8988T (cell line): ENCODE results near the gene NEUROD1.

ENCODE experiments used
- DNase-seq: peaks from one replicate; pipeline ENCODE4 v3.0.0; 2011

NEUROD1 gene

DNA sequence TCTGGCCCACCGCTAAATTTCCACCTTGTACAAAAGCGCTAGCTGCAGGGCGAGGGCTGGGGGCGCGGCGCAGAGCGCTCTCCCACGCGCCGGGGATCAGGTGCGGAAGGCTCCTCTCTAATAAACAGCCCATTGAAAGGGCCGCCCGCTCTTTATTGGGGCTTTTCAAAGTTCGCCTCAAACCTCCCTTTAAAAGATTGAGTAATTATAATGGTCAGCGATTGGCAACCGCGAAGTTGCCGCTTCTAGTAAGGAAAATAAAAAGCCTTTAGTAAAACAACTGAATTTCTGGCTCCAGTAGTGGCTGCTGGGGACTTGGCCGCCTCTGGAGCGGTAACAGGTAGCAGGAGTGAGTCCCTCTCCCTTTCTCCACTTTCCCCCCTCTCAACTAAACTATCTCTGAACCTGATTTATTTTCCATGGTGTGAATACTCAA is 755 bp downstream of the NEUROD1 start:
- DNase-seq: no peak

DNA sequence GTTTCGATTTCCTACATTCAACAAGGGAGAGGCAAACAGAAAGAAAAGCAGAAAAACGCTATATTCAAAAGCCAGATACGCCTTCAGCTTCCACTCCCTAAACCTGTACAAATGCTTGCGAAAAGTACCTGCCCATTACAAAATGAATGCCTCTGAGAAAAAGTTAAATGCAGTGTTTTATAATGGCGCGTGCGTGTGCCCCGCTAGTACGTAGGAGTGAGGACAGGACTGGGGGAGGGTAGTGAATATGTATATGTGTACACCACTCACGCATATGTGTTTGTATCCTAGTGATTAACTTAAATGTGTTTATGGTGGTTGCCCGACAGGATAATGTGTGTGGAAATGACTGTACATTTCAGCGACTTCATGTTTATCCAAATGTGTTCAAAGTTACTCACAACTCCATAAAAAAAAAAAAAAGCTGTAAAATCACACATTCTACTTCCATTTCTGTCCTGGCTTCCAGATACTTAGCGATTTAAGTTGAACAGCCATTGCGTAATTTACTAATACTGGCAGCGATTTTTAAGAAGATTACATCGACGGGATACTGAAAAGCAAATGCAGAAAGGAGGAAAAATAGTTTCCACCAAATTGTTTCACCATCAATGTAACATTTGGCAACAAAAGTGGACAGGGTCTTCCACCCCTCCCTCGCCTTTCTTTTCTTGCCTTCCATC is 1.3 kb downstream of the NEUROD1 start:
- DNase-seq: no peak

DNA sequence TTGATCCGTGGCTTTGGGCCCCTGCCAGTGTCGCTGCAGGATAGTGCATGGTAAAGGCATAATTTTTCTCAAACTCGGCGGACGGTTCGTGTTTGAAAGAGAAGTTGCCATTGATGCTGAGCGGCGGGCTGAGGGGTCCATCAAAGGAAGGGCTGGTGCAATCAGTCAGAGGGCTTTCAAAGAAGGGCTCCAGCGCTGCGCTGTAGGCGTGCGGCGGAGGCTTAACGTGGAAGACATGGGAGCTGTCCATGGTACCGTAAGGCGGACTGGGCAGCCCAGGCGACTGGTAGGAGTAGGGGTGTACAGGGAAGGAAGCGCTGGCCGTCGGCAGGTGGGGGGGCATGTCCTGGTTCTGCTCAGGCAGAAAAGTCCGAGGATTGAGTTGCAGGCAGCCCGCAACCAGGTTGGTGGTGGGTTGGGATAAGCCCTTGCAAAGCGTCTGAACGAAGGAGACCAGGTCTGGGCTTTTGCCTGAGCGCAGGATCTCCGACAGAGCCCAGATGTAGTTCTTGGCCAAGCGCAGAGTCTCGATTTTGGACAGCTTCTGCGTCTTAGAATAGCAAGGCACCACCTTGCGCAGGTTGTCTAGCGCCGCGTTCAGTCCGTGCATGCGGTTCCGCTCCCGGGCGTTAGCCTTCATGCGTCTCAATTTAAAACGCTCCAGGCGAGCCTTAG is 2.3 kb downstream of the NEUROD1 start:
- DNase-seq: no peak

DNA sequence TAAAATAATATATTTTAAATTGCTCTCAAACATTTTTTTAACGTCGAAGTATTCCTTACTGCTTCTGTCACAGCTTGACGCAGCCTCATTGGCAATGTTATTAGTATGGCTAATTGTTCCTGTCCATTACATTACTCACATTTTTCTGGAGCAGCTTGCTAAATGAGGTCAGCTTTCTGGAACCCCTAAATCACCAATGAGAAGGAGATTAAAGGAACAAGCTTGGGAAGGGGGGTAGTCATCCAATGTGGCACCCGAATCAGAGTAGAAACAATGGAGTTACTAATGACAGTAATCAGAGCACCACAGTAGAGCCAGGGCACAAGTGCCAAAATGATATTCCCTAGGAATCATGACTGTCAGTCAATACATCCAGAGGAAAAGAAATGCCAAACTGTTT is 5.1 kb downstream of the NEUROD1 start:
- DNase-seq: no peak

DNA sequence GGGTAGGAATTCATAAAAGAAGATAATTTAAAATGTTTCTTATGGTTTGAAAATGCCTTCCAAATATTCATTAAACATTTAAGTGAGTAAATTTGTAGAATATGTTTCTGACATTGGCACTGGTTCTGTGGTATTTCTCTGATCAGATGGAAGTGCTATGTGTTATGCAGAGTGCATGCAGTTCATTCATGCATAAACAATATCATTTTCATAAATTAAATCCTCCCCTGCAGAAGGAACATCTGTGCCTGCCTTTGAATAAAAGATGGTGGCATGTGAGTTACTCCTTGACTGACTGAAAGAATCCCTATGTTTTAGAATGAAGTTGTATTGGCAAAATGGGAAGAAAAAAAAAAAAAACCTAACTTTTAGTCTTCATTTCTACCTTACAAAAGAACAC is 5.9 kb downstream of the NEUROD1 start:
- DNase-seq: no peak

DNA sequence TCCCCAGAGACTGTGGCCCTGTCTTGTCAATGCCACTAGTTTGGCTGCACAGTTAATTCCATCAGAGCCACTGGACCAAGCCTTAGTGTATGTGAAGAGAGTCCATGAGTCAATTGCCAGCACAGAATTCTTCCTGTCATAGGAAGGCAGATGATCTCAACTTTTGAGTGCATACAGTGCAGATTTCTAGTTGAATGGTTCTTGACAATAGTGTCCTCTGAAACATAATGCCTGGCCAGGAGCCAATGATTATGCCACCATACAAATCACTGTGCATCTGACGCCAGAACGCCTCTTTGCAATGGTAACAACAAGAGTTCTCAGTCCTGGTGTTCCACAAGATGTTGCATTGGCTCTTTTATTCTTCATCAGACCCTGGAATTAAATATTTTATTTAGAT is 7.1 kb downstream of the NEUROD1 start:
- no peak for DNase-seq

DNA sequence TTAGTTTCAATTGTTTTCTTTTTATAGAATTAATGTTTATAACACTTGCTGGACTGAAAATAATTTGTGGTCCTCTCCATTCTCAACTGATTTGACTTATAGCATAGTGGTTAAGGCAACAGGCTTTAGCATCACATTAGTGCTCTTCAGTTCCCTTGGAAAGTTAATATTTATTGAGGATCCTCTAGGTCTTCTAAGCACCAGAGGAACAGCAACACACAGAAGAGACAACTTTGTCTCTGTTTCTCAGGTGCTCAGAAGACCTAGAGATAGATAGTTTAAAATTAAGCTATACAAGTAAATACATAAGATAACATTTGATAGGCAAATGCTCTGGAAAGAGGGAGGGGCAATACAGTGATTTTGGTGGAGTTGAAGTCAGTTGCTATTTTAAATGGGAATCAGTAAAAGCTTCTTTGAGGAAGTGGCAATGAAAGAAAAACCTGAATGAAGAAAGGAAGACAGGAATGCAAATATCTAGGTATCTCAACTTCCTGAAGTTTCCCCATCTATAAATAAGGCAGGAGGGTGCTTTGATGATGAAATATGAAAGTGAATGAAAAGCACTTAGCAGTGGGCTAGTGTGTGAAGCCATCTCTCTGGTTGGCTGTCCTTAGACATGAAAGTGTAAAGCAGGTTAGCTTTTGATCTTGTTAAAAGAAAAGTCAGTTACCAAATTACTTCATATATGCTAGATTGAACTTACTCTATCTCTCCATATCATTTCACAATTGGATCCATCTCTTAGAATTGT is 7.9 kb downstream of the NEUROD1 start:
- no peak for DNase-seq

DNA sequence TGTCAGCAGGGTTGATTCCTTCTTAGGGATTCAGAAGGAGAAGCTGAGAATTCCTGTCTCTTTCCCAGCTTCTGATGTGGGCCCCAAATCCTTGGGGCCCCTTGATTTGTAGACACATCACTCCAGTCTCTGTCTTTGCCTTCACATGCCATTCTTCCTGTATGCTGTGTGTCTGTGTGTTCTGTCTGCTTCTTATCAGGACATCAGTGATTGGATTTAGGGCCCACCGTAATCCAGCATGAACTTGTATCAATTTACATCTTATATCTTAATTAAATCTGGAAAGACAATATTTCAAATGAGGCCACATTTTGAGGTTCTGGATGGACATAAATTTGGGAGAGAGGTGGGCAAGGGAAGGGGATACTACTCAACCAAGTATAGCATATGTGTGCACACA is 9.7 kb downstream of the NEUROD1 start:
- no peak for DNase-seq

DNA sequence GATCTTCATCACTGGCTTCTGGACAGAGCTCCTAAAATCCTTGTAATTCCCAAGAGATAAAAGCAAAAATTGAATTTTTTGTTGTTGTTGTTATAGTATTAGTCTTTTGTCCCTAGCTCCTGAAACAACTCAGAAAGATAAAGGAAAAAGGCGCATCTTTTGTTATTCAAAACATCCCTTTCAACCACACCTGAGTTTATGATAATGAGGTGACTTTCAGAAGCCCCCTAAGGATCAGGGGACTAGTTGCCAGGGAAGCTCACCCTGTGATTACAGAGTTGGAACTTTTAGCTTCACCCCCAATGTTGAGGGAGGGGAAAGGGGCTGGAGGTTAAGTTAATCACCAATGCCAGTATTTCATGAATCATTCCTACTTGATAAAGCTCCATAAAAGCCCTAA is 13.1 kb downstream of the NEUROD1 start:
- no peak for DNase-seq

DNA sequence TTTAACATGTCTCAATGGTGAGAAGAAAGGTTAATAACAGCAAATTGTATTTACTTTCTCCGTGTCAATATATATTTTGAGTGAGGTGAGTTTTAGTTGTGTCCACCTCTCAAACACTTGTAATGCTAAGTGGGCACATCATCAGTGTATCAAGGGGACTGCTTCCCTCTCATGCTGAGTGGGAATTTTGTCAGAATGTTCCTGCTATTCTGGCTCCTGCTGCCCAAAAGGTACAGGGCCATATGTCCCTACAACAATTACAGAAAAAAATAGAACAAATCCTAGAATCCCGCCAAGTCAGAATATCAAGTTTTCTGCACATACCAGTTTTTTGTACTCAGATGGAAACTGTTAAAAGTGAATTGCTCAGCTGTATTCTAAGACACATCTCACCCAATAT is 18.0 kb downstream of the NEUROD1 start:
- no peak for DNase-seq

DNA sequence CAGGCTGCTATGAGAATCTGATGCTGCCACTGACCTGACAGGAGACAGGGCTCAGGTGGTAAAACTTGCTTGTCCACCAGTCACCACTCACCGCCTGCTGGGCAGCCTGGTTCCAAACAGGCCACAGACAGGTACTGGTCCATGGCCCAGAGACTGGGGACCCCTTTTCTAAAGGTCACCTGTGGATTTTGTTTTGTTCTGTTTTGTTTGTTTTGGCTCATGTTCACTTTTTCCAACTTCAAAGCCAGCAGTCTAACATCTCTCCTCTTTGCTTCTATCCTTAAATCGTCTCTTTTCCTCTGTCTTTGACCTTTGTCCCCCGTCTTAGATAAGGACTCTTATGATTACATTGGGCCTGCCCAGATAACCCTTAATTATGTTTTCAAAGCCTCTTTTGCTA is 20.1 kb downstream of the NEUROD1 start:
- DNase-seq: no peak

DNA sequence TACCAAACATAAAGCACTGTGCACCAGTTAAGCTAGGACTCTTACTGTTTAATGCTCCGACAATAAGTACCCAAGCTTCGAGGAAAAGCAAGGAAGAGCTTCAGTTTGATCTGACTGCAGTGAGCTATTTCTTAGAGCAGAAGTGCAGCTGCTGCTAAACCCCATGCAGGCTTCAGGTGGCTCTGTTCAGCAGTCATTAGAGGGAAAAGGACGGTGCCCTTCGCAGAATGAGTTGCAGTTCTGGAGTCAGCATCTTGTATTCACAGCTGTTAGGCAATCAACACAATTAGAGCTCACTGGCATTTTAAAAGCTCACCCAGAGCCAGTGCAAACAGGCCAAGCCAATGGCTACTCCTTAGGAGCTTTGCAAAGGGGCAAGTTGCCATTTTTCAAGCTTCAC is 21.9 kb downstream of the NEUROD1 start:
- DNase-seq: no peak

DNA sequence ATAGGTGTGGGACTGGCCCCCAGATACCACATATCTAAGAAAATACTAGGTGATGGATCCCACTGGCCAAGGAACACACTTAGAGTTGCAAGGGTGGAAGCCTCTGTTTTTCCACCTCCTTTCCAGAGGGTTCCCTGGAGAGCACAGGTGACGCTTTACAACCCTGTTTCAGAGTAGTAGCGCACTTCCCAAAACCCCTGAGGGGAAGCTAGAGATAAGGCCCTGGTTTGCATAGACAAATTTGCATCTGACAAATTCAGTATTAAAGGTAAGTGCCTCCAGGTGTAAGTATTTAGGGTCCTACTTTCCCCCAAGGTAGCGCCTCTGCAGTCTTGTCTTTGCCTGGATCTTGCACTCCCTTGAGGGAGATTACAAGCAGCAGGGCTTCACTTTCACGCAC is 22.9 kb downstream of the NEUROD1 start:
- DNase-seq: no peak

DNA sequence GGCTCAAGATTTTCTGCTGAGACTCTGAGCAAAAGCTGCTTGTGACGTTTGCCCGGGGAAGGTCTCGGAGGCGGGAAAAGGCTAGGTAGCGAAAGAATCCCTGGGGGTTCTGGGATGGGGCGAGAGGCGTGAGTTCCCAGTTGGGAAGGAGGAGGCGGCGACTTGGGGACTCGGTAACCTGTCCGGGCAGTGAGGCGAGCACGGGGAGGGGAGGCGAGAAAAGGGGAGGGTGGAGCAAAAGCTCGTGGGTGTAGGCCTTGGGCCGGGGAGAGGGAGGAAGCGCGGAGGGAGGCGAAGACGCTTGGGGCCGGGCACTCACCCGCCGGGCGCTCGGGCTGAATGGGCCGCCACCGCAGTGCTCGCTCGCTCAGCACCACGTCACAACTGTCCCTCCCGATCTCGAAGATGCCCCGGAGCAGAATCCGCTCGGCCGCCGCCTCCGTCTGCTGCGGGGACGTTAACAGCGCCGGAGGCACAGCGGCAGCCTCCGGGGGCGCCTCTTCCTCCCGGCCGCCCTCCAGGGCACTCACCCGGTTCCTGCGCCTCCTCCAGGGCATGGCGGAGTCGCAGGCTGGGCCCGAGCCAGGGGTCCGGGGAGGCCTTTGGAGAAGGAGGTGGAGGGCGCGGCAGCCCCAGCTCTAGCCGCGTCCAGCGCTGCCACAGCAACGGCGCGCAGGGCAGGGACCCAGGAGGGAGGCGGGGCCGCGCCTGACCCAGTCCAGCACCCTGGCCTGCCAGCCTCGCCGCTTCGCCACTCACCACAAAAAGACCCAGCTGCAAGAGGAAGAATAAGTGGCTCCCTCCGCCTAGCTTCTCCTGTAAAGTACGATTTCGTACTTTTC is 23.6 kb downstream of the NEUROD1 start, which contains the start of gene CERKL:
CERKL (minus strand) TSS at position 656 of the 842 bp plus-strand sequence; CDS start at position 557, 99 bp downstream.
- DNase-seq: peak; percentile 58

DNA sequence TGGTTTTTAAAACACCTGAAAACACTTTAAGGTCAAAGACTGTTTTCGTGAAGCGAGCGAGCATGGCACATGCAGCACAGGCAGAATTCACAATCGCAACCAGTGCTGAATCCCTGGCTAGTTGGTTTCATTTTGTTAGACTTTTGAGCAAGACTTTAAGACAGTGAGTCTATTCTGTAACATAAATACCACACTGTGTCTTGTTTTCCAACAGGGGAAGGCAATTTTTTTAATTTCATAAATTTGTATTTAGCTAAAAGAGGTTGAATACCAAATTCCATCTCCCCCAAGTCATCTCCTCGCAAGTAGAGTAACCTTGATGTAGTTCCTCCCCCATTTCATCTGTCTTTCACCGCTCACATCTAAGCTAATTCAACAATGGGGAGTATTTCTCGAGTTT is 24.8 kb downstream of the NEUROD1 start:
- DNase-seq: no peak

DNA sequence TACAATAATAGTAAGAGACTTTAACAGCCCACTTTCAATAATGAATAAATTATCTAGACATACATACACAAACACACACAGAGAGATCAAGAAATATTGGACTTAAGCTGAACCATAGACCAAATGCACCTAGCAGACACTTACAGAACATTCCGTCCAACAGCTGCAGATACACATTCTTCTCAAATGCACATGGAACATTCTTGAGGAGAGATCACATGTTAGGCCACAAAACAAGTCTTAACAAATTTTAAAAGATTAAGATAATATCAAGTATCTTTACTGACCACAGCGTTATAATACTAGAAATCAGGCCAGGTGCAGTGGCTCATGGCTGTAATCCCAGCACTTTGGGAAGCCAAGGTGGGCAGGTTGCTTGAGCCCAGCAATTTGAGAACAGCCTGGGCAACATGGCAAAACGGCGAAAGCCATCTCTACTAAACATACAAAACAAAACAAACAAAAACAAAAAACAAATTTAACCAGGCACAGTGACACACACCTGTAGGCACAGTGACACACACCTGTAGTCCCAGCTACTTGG is 30.8 kb downstream of the NEUROD1 start:
- DNase-seq: no peak

DNA sequence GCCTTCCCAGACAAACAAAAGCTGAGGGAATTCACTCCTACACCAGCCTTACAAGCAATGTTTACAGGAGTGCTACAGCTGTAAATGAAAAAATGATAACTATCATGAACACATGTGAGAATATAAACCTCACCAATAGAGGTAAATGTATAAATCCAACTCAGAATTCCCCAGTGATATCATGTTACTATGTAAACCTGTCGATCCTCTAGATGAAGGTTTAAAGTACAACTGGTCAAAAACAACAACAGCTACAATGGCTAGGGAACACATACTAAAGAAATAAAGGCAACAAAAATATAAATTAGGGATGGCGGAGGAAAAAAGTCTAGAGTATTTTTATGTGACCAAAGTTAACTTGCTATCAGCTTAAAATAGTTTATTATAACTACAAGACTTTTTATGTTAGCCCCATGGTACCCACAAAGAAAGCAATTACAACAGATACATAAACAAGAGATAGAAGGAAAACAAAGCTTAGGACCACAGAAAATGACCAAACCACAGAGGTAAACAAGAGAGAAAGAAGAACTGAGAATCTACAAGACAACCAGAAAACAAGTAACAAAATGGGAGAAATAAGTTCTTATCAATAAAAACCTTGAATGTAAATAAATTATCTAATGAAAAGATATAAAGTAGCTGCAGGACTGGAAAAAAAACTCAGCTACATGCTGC is 31.7 kb downstream of the NEUROD1 start:
- no peak for DNase-seq

DNA sequence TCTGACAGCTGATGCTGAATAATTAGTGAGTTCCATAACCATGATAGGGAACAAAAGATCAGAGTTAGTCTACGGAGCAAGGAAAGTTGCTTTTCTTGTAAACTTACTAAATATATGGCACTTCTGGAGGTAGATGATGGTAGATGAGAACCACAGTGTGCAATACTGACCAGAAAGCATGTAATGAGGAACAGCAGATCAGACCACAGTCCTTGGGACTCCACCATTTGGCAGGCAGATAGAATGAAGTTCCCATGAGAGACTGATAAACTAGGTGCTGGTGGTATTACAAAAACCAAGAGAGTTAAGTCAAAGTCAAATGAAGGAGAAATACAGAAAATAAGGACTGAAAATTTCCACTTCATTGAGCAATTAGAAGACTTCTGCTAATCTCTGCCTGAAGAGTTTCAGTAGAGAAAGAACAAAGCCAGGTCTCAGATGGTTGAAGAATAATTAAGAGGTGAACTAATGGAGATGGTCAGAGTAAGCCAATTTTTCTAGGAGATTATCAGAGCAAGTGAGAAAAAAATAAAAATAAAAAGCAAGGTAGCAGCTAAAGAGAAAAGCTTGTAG is 33.8 kb downstream of the NEUROD1 start:
- no peak for DNase-seq

DNA sequence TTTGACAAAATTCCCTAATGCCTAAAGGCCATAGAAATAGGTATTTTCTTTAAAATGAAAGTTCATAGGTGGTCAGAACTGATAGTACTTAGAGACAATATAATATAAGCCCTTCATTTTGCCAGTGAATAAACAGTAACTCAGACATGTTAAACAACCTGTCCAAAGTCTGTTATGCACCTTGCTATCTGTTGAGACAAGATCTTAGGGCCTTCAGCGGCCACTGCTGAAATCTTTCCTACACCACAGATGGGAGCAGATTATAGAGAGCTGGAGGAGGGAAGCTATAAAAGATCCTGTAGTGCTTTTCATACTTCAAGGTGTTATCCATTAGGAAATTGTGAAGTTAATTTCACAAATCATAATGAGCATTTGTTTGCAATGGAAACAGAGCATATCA is 37.2 kb downstream of the NEUROD1 start:
- no peak for DNase-seq

DNA sequence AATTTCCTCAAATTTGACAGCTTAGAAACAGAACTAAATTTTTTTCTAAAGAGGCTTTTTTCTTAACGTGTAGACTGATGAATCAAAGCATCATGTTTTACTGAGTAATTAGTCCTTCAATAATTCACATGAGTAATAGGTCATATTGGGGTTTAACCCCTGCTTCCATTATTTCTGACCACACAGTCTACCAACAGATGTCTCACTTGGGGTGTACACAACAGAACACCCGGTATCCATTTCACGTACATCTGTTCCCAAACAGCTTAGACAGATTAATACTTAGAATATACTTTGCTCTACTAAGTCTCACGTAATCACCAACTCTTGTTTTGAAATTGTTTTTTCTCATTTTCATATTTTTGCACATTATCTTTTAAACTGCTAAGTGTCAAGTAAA is 38.2 kb downstream of the NEUROD1 start:
- no peak for DNase-seq

DNA sequence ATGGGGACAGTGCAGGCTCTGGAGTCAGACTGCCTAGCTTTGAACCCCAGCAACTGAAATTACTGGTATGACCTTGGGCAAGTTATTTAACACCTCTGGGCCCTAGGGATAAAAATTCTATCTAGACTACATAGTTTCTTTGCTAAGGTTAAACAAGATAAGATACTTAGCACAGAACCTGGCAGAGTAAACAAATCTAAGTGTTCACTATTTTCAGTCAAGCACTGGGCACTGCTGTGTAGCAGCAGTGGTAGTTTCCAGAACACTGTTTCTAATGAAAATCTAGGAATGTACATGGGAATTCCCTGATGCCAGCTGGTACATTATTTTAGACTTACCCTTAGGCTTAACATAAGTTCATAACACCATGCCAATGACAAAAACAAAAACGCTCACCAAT is 40.6 kb downstream of the NEUROD1 start:
- no peak for DNase-seq
